Type B pancreatic cell (in vitro differentiated cells): ENCODE data around the gene SMAP1. TPM values are rescaled to one million over a fixed set of nuclear protein-coding genes. Genes with fewer than 3 reads are reported as not detected.

Experiments used
- DNase-seq: peaks from one replicate; pipeline ENCODE4 v3.0.0; 2021; ENCODE audit warnings: mixed read lengths; ENCODE audit not compliant: unreplicated experiment; ENCODE audit errors: extremely low spot score
- H3K27ac Mint-ChIP-seq: 2 replicates; pipeline ENCODE4 v1.8.0; 2021; ENCODE audit warnings: mild to moderate bottlenecking, mixed read lengths
- H3K27me3 Mint-ChIP-seq: 2 replicates; pipeline ENCODE4 v1.8.0; 2021; ENCODE audit warnings: mixed read lengths
- H3K36me3 Mint-ChIP-seq: 2 replicates; pipeline ENCODE4 v1.8.0; 2021; ENCODE audit warnings: mixed read lengths
- H3K4me1 Mint-ChIP-seq: one replicate; pipeline ENCODE4 v1.8.0; 2021; ENCODE audit warnings: mixed read lengths; ENCODE audit not compliant: unreplicated experiment
- H3K4me3 Mint-ChIP-seq: 2 replicates; pipeline ENCODE4 v1.8.0; 2021; ENCODE audit warnings: mild to moderate bottlenecking, mixed read lengths
- H3K9me3 Mint-ChIP-seq: 2 replicates; pipeline ENCODE4 v1.8.0; 2021; ENCODE audit warnings: mixed read lengths
- total RNA-seq: library from RNA; stranded (reverse); gene quantifications from 2 replicates; pipeline ENCODE4 v1.2.1, GENCODE V29; 2021; ENCODE audit warnings: low replicate concordance
- TF ChIP-seq, protein P1 (sequence below): fragments of 200-600 bp; sonication (generic); conservative IDR thresholded peaks from 2 replicates; pipeline ENCODE4 v1.5.0; 2021; ENCODE audit warnings: antibody characterized with exemption, mild to moderate bottlenecking

SMAP1 gene
- total RNA-seq, 1 donor from 2014 or later, result 22.8 TPM

GRCh38 chr6:70838907-70839285, 171.2 kb downstream of the SMAP1 start:
- H3K27me3 Mint-ChIP-seq, result no peaks in the 10 kb centered on the region
- H3K9me3 Mint-ChIP-seq, result no peaks in the 10 kb centered on the region
- H3K4me3 Mint-ChIP-seq, result no peak overlapping the region
- TF ChIP-seq, protein P1, sequence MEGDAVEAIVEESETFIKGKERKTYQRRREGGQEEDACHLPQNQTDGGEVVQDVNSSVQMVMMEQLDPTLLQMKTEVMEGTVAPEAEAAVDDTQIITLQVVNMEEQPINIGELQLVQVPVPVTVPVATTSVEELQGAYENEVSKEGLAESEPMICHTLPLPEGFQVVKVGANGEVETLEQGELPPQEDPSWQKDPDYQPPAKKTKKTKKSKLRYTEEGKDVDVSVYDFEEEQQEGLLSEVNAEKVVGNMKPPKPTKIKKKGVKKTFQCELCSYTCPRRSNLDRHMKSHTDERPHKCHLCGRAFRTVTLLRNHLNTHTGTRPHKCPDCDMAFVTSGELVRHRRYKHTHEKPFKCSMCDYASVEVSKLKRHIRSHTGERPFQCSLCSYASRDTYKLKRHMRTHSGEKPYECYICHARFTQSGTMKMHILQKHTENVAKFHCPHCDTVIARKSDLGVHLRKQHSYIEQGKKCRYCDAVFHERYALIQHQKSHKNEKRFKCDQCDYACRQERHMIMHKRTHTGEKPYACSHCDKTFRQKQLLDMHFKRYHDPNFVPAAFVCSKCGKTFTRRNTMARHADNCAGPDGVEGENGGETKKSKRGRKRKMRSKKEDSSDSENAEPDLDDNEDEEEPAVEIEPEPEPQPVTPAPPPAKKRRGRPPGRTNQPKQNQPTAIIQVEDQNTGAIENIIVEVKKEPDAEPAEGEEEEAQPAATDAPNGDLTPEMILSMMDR, result no peak
- peaks cover 17% of the 10 kb centered on the region for H3K4me1 Mint-ChIP-seq
- no peak overlapping the region for H3K27ac Mint-ChIP-seq
- H3K36me3 Mint-ChIP-seq, result peaks cover 5% of the 10 kb centered on the region
- DNase-seq, result no peak

- Mint-ChIP-seq H3K27me3 (no peaks in the 10 kb centered on the region), H3K4me3 (no peak overlapping the region), H3K9me3 (no peaks in the 10 kb centered on the region), H3K27ac (no peak overlapping the region), H3K4me1 (peaks cover 17% of the 10 kb centered on the region), H3K36me3 (peaks cover 5% of the 10 kb centered on the region)
- no peak for DNase-seq
- TF ChIP-seq, protein P1, result no peak
Observed at GRCh38 chr6:70839286-70840266, 171.9 kb downstream of the SMAP1 start.

- TF ChIP-seq, protein P1, result no peak
- H3K27ac Mint-ChIP-seq, result no peak overlapping the region
- H3K9me3 Mint-ChIP-seq, result no peaks in the 10 kb centered on the region
- H3K36me3 Mint-ChIP-seq, result peaks cover 6% of the 10 kb centered on the region
- no peaks in the 10 kb centered on the region for H3K27me3 Mint-ChIP-seq
- no peak for DNase-seq
- H3K4me1 Mint-ChIP-seq, result peaks cover 17% of the 10 kb centered on the region
- H3K4me3 Mint-ChIP-seq, result no peak overlapping the region
Observed at GRCh38 chr6:70841112-70841511, 173.4 kb downstream of the SMAP1 start.

DNA sequence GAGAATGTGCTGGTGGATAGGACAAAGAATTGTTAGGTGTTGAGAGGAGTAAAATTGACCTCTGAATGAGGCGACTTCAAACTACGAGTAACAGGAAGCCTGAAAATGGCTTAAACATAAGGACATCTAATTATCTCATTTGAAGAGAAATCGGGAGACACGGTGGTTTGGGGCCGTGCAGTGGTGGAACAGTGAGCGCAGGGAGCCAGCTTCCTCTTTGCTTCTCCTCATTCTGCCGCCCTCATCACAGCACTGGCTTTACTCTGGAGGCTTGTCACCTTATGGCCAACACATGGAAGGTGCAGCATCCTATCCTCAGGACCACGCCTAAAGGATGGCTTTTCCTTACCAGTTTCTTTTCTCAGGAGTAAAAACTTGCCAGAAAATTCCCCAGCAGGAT, 174.9 kb downstream of the SMAP1 start:
- no peak for DNase-seq
- no peaks in the 10 kb centered on the region for H3K9me3 Mint-ChIP-seq
- no peak overlapping the region for H3K4me3 Mint-ChIP-seq
- H3K27ac Mint-ChIP-seq, result no peak overlapping the region
- TF ChIP-seq, protein P1, result no peak
- H3K4me1 Mint-ChIP-seq, result peaks cover 22% of the 10 kb centered on the region
- peaks cover 6% of the 10 kb centered on the region for H3K36me3 Mint-ChIP-seq
- H3K27me3 Mint-ChIP-seq, result no peaks in the 10 kb centered on the region

DNA sequence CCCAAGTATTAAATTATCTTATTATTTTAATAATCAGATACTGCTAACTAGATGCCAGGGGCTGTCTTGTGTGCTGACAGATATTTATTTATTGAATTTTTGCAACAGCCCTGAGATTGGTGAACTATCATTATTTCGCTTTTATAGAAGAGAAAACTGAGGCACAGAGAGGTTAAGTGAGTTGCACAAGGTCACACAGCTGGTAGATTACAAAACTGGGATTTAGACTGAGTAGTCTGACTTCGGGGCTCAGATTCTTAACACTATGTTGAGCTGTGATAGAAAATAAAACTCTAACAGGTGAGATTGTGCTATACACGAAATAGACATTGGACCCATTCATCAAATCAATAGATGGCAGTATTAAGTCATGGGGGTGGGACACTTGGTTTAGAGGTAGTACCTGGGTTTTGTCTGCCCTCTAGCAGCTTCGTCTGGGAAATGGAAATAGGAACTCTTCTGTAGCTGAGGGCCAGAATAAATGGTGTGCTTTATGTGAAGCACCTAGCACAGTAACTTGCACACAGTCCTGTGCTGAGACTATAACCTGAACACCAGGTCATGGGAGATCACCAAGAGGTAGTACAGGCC, 175.7 kb downstream of the SMAP1 start:
- peaks cover 9% of the 10 kb centered on the region for H3K36me3 Mint-ChIP-seq
- DNase-seq, result no peak
- H3K27ac Mint-ChIP-seq, result no peak overlapping the region
- no peak overlapping the region for H3K4me3 Mint-ChIP-seq
- H3K9me3 Mint-ChIP-seq, result no peaks in the 10 kb centered on the region
- H3K27me3 Mint-ChIP-seq, result no peaks in the 10 kb centered on the region
- TF ChIP-seq, protein P1, result no peak
- H3K4me1 Mint-ChIP-seq, result peaks cover 21% of the 10 kb centered on the region
